Uterus (tissue), 2 donors: ENCODE measurements around the gene SHH.

Experiments used
- CTCF ChIP-seq, 4 experiments: fragments of 200-600 bp in 2 of 4; fragments of 450-650 bp in 2 of 4; sonication (generic) in 2 of 4; IDR thresholded peaks; one replicate each; pipeline ENCODE4 v1.5.1; 2016 to 2019; ENCODE audit warnings: antibody characterized with exemption in 4 of 4, mild to moderate bottlenecking in 2 of 4, moderate library complexity in 1 of 4
- POLR2A ChIP-seq, 2 donors: fragments of 450-650 bp; IDR thresholded peaks; one replicate each; pipeline ENCODE4 v1.6.1; 2016; ENCODE audit warnings: antibody characterized with exemption in 2 of 2, mild to moderate bottlenecking in 1 of 2, moderate library complexity in 1 of 2

- no peak for TF ChIP-seq CTCF (IDR thresholded peaks at IDR 0.05)
- no peak for TF ChIP-seq POLR2A (IDR thresholded peaks at IDR 0.05)
Observed at GRCh38 chr7:155844019-155844453, 31.8 kb upstream of the SHH start.
